Activated T-helper 2 cell treated with anti-CD3 and anti-CD28 coated beads, Interferon-gamma antibody, Interleukin-2, Interleukin-4, amounts not matched to agents 10 μg/mL and 5 μg/mL and 100 μg/mL, durations not matched to agents 14 hours and 24 hours and 36 hours (primary cell): ENCODE results near the gene SUPT20H. TPM values are rescaled to one million over a fixed set of nuclear protein-coding genes. Genes with fewer than 3 reads are reported as not detected.
A peak's percentile ranks its signal among the peaks of the same experiment; 100 is the strongest.
"Not testable (repeated sequence)": the region's sequence is repeated elsewhere in the genome, so short reads cannot be mapped to it uniquely, and the experiment has no call there.

Experiments
- DNase-seq: peaks from one replicate; pipeline ENCODE4 v3.0.0; 2021; ENCODE audit warnings: low spot score
- H3K27ac Mint-ChIP-seq: one replicate; pipeline ENCODE4 v1.8.0; 2021; ENCODE audit warnings: mixed read lengths
- H3K27me3 Mint-ChIP-seq: one replicate; pipeline ENCODE4 v1.8.0; 2021; ENCODE audit warnings: low read depth, mixed read lengths
- H3K36me3 Mint-ChIP-seq: one replicate; pipeline ENCODE4 v1.8.0; 2021; ENCODE audit warnings: low read depth, mixed read lengths
- H3K4me1 Mint-ChIP-seq: one replicate; pipeline ENCODE4 v1.8.0; 2021; ENCODE audit warnings: low read depth, mixed read lengths
- H3K4me3 Mint-ChIP-seq: one replicate; pipeline ENCODE4 v1.8.0; 2021; ENCODE audit warnings: low read depth, mild to moderate bottlenecking, moderate library complexity, mixed read lengths
- H3K9me3 Mint-ChIP-seq: one replicate; pipeline ENCODE4 v1.8.0; 2021; ENCODE audit warnings: mixed read lengths
- intact Hi-C: fragments of 100-400 bp; cut with micrococcal nuclease; formaldehyde crosslinking; loops from one replicate; pipeline ENCODE4 v1.15.1; 2023
- total RNA-seq: library from RNA; stranded (reverse); gene quantifications from 2 replicates; pipeline ENCODE4 v1.2.3, GENCODE V29; 2022

Gene SUPT20H
- total RNA-seq, 1 donor from 2014 or later: 75.8 TPM

DNA sequence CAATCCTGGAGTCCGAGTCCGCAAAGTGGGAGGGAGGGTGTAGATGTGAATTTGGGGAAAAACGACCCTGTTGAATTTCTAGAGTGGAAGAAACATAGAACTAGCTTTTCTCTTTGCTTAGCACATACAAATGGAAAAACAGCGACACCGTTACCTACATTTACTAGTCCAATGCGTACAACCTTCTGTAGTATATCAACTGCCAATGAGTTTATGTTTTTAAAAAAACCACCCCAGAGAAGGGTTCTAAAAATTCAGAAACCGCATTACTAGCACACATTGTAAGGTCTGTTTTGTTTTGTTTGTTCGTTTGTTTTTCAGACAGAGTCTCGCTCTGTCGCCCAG lies 332 bp upstream of the SUPT20H start:
- DNase-seq: no peak
- Mint-ChIP-seq H3K4me3 (peak overlapping the region; percentile 96), H3K9me3 (no peaks in the 10 kb centered on the region), H3K36me3 (peaks cover 35% of the 10 kb centered on the region), H3K27ac (peak overlapping the region; percentile 94), H3K27me3 (peaks cover 11% of the 10 kb centered on the region), H3K4me1 (peaks cover 18% of the 10 kb centered on the region)
- intact Hi-C loops: loop anchor here (1.0 to 2.0 kb wide), 2 partner anchors 60 to 241 kb away; partner anchors contain the start of genes EXOSC8 and RFXAP

DNA sequence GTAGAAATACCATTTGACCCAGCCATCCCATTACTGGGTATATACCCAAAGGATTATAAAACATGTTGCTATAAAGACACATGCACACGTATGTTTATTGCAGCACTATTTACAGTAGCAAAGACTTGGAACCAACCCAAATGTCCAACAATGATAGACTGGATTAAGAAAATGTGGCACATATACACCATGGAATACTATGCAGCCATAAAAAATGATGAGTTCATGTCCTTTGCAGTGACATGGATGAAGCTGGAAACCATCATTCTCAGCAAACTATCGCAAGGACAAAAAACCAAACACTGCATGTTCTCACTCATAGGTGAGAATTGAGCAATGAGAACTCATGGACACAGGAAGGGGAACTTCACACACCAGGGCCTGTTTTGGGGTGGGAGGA lies 3.3 kb downstream of the SUPT20H start:
- Mint-ChIP-seq H3K36me3 (peaks cover 66% of the 10 kb centered on the region), H3K4me1 (peaks cover 27% of the 10 kb centered on the region)
- H3K9me3 Mint-ChIP-seq, H3K27ac Mint-ChIP-seq, H3K27me3 Mint-ChIP-seq, DNase-seq, H3K4me3 Mint-ChIP-seq, intact Hi-C loops: not testable (repeated sequence)

DNA sequence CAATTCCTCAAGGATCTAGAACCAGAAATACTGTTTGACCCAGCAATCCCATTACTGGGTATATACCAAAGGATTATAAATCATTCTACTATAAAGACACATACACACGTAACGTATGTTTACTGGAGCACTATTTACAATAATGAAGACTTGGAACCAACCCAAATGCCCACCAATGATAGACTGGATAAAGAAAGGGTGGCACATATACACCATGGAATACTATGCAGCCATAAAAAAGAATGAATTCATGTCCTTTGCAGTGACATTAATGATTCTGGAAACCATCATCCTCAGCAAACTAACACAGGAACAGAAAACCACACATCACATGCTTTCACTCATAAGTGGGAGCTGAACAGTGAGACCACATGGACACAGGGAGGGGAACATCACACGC lies 6.4 kb downstream of the SUPT20H start:
- H3K27ac Mint-ChIP-seq, H3K27me3 Mint-ChIP-seq, intact Hi-C loops, H3K9me3 Mint-ChIP-seq, DNase-seq, H3K4me3 Mint-ChIP-seq: not testable (repeated sequence)
- Mint-ChIP-seq H3K36me3 (peaks cover 59% of the 10 kb centered on the region), H3K4me1 (peaks cover 20% of the 10 kb centered on the region)

DNA sequence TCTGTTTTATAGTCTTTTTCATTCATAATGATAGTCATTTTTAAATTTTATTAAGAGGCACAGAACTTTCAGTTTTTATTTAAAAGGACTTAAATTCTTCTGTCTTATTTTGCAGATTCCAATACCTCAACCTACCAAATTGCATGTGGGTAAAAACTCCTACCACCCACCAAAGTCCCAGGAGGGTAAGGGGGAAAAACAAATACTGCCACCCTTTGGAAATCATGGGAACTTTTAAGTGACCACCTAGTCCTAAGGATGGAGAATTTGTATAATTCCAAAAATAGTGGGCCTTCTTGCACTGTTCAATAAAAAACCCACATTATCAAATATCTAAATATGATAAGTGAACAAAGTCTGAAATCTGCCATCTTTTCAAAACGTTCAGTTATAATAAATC lies 9.7 kb downstream of the SUPT20H start:
- H3K9me3 Mint-ChIP-seq: peaks cover 9% of the 10 kb centered on the region
- DNase-seq: no peak
- no peak overlapping the region for H3K27ac Mint-ChIP-seq
- no peak overlapping the region for H3K4me3 Mint-ChIP-seq
- peaks cover 46% of the 10 kb centered on the region for H3K36me3 Mint-ChIP-seq
- peaks cover 16% of the 10 kb centered on the region for H3K4me1 Mint-ChIP-seq
- H3K27me3 Mint-ChIP-seq: no peaks in the 10 kb centered on the region
- intact Hi-C loops: no loop called here

DNA sequence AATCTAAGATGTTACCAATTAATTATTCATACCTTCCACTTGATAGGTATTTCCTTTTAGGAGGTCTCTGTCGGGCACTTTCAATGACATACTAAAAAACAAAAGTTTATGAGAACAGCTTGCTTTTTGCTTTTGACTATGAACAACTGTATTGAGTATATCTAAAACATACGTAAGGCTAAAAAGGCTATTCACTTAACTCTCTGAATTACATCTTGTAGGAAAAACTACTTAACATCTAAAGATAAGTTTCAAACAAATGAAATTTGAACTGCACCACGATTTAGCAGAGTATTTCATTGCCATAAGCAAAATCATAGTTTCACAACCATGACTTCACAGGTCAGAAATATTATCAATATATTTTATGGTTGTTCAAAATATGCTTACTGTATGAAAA lies 11.6 kb downstream of the SUPT20H start:
- Mint-ChIP-seq H3K9me3 (peaks cover under 1% of the 10 kb centered on the region), H3K4me3 (no peak overlapping the region), H3K27ac (no peak overlapping the region), H3K36me3 (peaks cover 34% of the 10 kb centered on the region), H3K4me1 (peaks cover 13% of the 10 kb centered on the region), H3K27me3 (no peaks in the 10 kb centered on the region)
- no peak for DNase-seq
- intact Hi-C loops: no loop called here

DNA sequence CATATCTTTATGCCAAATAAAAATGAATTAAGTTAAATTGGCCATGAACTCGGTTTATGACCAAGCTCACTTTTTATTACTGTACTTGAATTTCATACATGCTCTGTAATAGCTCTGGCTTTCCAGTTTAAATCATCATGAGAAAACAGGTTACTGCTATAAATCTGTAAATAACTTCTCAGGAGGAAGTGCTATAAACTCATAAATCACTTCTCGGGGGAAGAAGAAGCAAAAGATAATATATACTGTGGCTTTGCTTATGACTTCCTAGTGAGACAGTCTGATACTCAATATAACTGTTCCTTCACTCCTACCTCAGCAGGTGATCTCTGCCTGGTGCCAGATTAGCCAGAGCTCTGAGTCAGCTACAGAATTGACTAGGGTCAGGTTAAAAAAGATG lies 12.5 kb downstream of the SUPT20H start:
- Mint-ChIP-seq H3K36me3 (peaks cover 34% of the 10 kb centered on the region), H3K4me1 (peaks cover 7% of the 10 kb centered on the region), H3K27me3 (no peaks in the 10 kb centered on the region), H3K4me3 (no peak overlapping the region), H3K9me3 (no peaks in the 10 kb centered on the region), H3K27ac (no peak overlapping the region)
- no peak for DNase-seq
- intact Hi-C loops: no loop called here

DNA sequence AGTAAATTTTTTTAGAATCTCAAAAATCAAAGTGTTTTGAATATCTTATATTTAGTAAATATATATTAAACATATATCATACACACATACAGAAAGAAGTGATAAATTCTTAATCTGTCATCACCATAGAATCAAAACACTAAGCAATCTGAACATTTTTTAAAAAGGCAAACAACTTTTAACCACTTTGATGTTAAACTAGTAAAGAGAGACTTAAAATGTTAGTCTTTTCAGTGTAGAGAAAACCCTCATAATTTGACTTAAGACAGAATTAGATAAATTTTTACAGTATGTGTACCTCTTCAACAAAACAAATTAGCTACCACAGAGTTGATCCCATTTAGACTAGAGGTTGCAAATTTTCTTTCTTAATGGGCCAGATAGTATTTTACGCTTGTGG lies 13.4 kb downstream of the SUPT20H start:
- no peak overlapping the region for H3K4me3 Mint-ChIP-seq
- H3K4me1 Mint-ChIP-seq: peaks cover 3% of the 10 kb centered on the region
- H3K9me3 Mint-ChIP-seq: no peaks in the 10 kb centered on the region
- intact Hi-C loops: no loop called here
- peaks cover 33% of the 10 kb centered on the region for H3K36me3 Mint-ChIP-seq
- no peak overlapping the region for H3K27ac Mint-ChIP-seq
- no peak for DNase-seq
- H3K27me3 Mint-ChIP-seq: no peaks in the 10 kb centered on the region

DNA sequence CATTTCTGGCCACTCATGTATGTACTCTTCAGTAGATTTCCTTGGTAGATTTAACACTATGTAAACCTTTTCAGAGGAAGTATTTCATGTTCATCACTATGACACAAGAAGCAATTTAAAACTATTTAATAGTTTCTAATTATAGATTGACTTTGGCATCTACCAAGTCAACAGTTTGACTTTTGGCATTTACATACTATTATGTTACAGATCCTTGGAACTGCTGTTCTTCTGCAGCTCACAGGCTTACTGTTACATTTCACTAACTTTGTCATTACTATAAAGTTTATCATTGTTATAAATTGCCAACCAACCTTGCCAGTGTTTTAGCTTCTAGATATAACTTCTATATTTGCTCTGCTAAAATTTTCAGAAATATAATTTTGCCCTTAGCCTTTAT lies 18.7 kb downstream of the SUPT20H start:
- Mint-ChIP-seq H3K27ac (no peak overlapping the region), H3K4me3 (no peak overlapping the region), H3K9me3 (no peaks in the 10 kb centered on the region), H3K36me3 (peaks cover 54% of the 10 kb centered on the region), H3K27me3 (no peaks in the 10 kb centered on the region), H3K4me1 (no peaks in the 10 kb centered on the region)
- intact Hi-C loops: no loop called here
- no peak for DNase-seq

DNA sequence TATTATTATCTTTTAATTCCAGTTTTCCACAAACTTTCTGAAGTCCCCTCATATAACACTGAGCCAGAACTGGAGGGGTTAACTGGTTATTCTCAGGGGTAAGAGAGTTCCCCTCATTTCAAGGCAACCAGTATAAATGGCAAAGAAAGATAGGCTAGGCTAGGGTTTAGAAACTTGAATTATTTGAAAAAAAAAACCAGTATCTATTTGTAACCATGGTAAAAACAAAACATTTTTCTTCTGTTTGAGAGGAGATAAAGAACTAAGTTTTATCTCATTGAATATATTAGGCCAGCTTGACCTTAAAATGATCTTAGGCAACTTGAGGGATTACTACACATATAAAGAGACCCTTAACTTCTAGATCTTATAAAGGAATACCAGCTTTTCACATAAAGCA lies 19.6 kb downstream of the SUPT20H start:
- Mint-ChIP-seq H3K4me3 (no peak overlapping the region), H3K36me3 (peaks cover 60% of the 10 kb centered on the region)
- intact Hi-C loops: no loop called here

DNA sequence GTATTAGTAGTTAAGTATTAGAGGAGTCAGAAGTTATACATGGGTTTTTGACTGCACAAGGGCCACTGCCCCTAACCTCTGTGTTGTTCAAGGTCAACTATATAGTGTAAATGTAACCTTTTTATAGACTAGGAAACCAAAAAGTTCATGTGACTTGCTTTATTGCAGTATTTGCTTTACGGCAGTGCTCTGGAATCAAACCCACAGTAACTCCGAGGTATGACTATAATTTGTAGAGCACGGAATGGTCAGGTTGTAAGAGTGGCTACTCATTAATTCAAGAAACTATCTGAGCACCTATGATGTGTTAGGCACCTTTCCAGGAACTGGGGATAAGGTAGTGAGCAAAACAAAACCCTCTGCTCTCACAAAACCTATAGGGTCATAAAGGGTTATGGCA lies 22.2 kb downstream of the SUPT20H start:
- Mint-ChIP-seq H3K9me3 (no peaks in the 10 kb centered on the region), H3K4me1 (peaks cover 2% of the 10 kb centered on the region), H3K4me3 (no peak overlapping the region), H3K27me3 (no peaks in the 10 kb centered on the region), H3K36me3 (peaks cover 71% of the 10 kb centered on the region), H3K27ac (no peak overlapping the region)
- DNase-seq: no peak
- intact Hi-C loops: no loop called here

More for the DNA sequence above, 19.6 kb downstream of the SUPT20H start:
- no peak for DNase-seq
- Mint-ChIP-seq H3K27ac (no peak overlapping the region), H3K4me1 (no peaks in the 10 kb centered on the region), H3K9me3 (no peaks in the 10 kb centered on the region), H3K27me3 (no peaks in the 10 kb centered on the region)

DNA sequence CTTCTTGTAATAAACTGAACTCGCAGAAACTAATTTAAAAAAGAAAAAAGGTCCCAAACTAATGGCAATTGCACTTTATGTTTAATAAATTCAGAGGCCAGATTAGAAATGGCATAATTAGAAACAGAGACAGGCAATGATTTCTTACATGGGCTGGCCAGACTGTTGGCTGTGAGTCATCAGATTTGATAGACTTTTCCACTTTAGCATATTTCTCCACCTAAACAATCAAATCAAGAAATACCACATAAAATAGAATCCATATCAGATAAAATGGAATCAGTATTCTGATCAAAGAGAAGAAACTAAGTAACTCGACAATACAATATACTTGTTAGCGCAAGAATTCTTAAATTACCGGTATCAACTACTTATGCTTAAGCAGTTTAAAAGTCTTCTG lies 29.9 kb downstream of the SUPT20H start:
- Mint-ChIP-seq H3K27ac (no peak overlapping the region), H3K27me3 (no peaks in the 10 kb centered on the region), H3K9me3 (no peaks in the 10 kb centered on the region), H3K4me1 (peaks cover 5% of the 10 kb centered on the region), H3K4me3 (no peak overlapping the region), H3K36me3 (peaks cover 52% of the 10 kb centered on the region)
- intact Hi-C loops: no loop called here
- no peak for DNase-seq

DNA sequence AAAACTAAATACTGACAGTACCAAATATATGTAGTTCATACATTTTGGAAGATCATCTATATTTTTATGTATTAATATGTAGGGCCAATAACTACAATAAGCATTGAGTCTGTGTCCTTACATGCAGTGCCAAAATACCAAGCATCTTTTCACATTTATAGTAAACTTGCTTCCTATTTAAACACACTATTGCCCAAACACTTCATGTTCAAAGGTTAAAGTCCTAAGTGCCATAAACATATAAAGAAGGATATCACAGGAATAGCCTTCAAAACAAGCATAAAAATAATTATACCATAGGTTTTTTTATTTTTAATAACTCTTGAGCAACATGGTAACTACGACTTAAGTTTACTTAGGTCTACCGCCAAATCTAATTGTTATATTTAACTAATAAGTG lies 31.8 kb downstream of the SUPT20H start:
- intact Hi-C loops: no loop called here
- H3K9me3 Mint-ChIP-seq: no peaks in the 10 kb centered on the region
- no peak overlapping the region for H3K27ac Mint-ChIP-seq
- no peak overlapping the region for H3K4me3 Mint-ChIP-seq
- DNase-seq: no peak
- H3K4me1 Mint-ChIP-seq: peaks cover 3% of the 10 kb centered on the region
- H3K36me3 Mint-ChIP-seq: peaks cover 53% of the 10 kb centered on the region
- H3K27me3 Mint-ChIP-seq: no peaks in the 10 kb centered on the region

DNA sequence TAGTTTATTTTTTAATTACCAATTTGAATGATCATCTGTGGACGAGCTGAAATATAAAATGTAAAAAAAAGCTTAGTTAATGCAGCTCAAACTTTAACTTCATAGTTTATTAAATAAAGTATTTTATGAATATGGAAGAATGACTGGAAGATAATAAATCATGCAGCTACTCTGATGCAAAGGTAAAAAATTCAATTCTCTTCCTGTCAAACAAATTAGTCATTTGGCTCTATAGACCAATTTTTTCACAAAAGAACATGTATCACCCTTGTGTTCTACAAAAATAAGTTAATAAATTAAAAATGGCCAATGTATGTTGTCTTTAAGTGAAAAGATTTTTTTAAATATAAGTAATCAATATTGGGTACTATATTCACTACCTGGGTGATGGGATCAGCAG lies 32.7 kb downstream of the SUPT20H start:
- no peak overlapping the region for H3K27ac Mint-ChIP-seq
- intact Hi-C loops: no loop called here
- DNase-seq: no peak
- H3K9me3 Mint-ChIP-seq: no peaks in the 10 kb centered on the region
- H3K4me1 Mint-ChIP-seq: no peaks in the 10 kb centered on the region
- H3K27me3 Mint-ChIP-seq: no peaks in the 10 kb centered on the region
- peaks cover 53% of the 10 kb centered on the region for H3K36me3 Mint-ChIP-seq
- H3K4me3 Mint-ChIP-seq: no peak overlapping the region

DNA sequence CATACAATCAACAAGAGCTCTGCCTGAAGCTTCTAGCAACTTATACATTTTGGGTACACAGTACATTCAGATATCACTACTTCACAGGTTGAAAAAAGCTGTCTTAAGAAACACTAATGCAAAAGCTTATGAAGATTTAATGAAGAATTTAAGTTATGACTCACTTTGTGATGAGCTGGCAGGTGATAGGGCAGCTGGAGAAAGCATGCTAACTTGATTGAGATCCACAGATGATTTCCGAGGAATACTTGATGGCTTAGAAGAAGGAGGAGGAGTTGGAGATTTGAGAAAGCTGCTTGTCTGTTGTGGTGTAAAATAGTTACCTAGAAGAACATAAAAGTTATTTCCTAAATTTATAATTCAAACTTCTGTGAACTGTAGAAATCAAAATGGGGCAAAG lies 35.6 kb downstream of the SUPT20H start:
- no peak overlapping the region for H3K27ac Mint-ChIP-seq
- intact Hi-C loops: loop anchor here (2.0 kb wide), 1 partner anchor 17 kb away; no protein-coding TSS in a partner anchor
- no peaks in the 10 kb centered on the region for H3K9me3 Mint-ChIP-seq
- no peak overlapping the region for H3K4me3 Mint-ChIP-seq
- no peaks in the 10 kb centered on the region for H3K4me1 Mint-ChIP-seq
- no peak for DNase-seq
- H3K27me3 Mint-ChIP-seq: no peaks in the 10 kb centered on the region
- peaks cover 41% of the 10 kb centered on the region for H3K36me3 Mint-ChIP-seq
